Effector memory CD4-positive, alpha-beta T cell (primary cell): ENCODE data around the gene NDUFS8.
"Not testable (repeated sequence)": the region's sequence is repeated elsewhere in the genome, so short reads cannot be mapped to it uniquely, and the experiment has no call there.

Experiments used
- DNase-seq, 3 donors: peaks; one replicate each; pipeline ENCODE4 v3.0.0-alpha.2; 2020
- H3K27ac ChIP-seq: 2 replicates; pipeline ENCODE4 v1.7.0; 2013; ENCODE audit warnings: mild to moderate bottlenecking, low read length, moderate library complexity; ENCODE audit not compliant: insufficient read depth, poor library complexity, severe bottlenecking
- H3K27me3 ChIP-seq: replicated peaks from 2 replicates; pipeline ENCODE4 v1.7.0; 2013; ENCODE audit warnings: mild to moderate bottlenecking, low read length; ENCODE audit not compliant: insufficient read depth, control insufficient read depth, poor library complexity, severe bottlenecking
- H3K36me3 ChIP-seq: 2 replicates; pipeline ENCODE4 v1.7.0; 2013; ENCODE audit warnings: mild to moderate bottlenecking, low read length, moderate library complexity; ENCODE audit not compliant: control insufficient read depth, insufficient read depth
- H3K4me1 ChIP-seq: 2 replicates; pipeline ENCODE4 v1.7.0; 2013; ENCODE audit warnings: low read length, mild to moderate bottlenecking; ENCODE audit not compliant: control insufficient read depth, insufficient read depth, poor library complexity, severe bottlenecking
- H3K4me3 ChIP-seq: 2 replicates; pipeline ENCODE4 v1.7.0; 2013; ENCODE audit warnings: low read length, low read depth, mild to moderate bottlenecking; ENCODE audit not compliant: insufficient read depth, poor library complexity, severe bottlenecking
- H3K9me3 ChIP-seq: 2 replicates; pipeline ENCODE4 v1.7.0; 2013; ENCODE audit warnings: mild to moderate bottlenecking, low read length, moderate library complexity; ENCODE audit not compliant: control insufficient read depth

Gene NDUFS8

GRCh38 chr11:67995129-67995528 is 35.4 kb upstream of the NDUFS8 start:
- H3K27me3 ChIP-seq, H3K27ac ChIP-seq, H3K36me3 ChIP-seq, H3K9me3 ChIP-seq, H3K4me3 ChIP-seq, DNase-seq, H3K4me1 ChIP-seq: not testable (repeated sequence)

GRCh38 chr11:67995579-67995978 is 34.9 kb upstream of the NDUFS8 start:
- DNase-seq, H3K9me3 ChIP-seq, H3K27ac ChIP-seq, H3K4me3 ChIP-seq, H3K36me3 ChIP-seq, H3K27me3 ChIP-seq, H3K4me1 ChIP-seq: not testable (repeated sequence)

- no peak overlapping the region for H3K4me3 ChIP-seq
- H3K9me3 ChIP-seq = no peaks in the 10 kb centered on the region
- H3K27ac ChIP-seq = no peak overlapping the region
- peaks cover 8% of the 10 kb centered on the region for H3K4me1 ChIP-seq
- H3K36me3 ChIP-seq = no peaks in the 10 kb centered on the region
- no peak for DNase-seq
- no peaks in the 10 kb centered on the region for H3K27me3 ChIP-seq
Observed at GRCh38 chr11:67996051-67996450, 34.4 kb upstream of the NDUFS8 start.

GRCh38 chr11:67996622-67997474 is 33.6 kb upstream of the NDUFS8 start:
- H3K27me3 ChIP-seq = no peaks in the 10 kb centered on the region
- H3K9me3 ChIP-seq = no peaks in the 10 kb centered on the region
- no peak overlapping the region for H3K27ac ChIP-seq
- no peak for DNase-seq
- H3K4me3 ChIP-seq = no peak overlapping the region
- H3K4me1 ChIP-seq = peaks cover 8% of the 10 kb centered on the region
- H3K36me3 ChIP-seq = no peaks in the 10 kb centered on the region

GRCh38 chr11:67997475-67997921 is 33.0 kb upstream of the NDUFS8 start:
- Histone ChIP-seq H3K9me3 (no peaks in the 10 kb centered on the region), H3K27me3 (no peaks in the 10 kb centered on the region), H3K36me3 (no peaks in the 10 kb centered on the region), H3K27ac (no peak overlapping the region), H3K4me3 (no peak overlapping the region), H3K4me1 (peaks cover 8% of the 10 kb centered on the region)
- no peak for DNase-seq

- H3K27ac ChIP-seq = no peak overlapping the region
- H3K27me3 ChIP-seq = no peaks in the 10 kb centered on the region
- H3K36me3 ChIP-seq = no peaks in the 10 kb centered on the region
- DNase-seq = no peak
- no peak overlapping the region for H3K4me3 ChIP-seq
- H3K9me3 ChIP-seq = no peaks in the 10 kb centered on the region
- H3K4me1 ChIP-seq = peaks cover 8% of the 10 kb centered on the region
Observed at GRCh38 chr11:67998150-67999045, 32.1 kb upstream of the NDUFS8 start.

- Histone ChIP-seq H3K27me3 (no peaks in the 10 kb centered on the region), H3K27ac (no peak overlapping the region), H3K4me1 (peaks cover 8% of the 10 kb centered on the region), H3K9me3 (no peaks in the 10 kb centered on the region), H3K36me3 (no peaks in the 10 kb centered on the region), H3K4me3 (no peak overlapping the region)
- DNase-seq = no peak
Observed at GRCh38 chr11:67999201-67999629, 31.3 kb upstream of the NDUFS8 start.

- no peak for DNase-seq
- H3K27me3 ChIP-seq = no peaks in the 10 kb centered on the region
- peaks cover 8% of the 10 kb centered on the region for H3K4me1 ChIP-seq
- no peak overlapping the region for H3K4me3 ChIP-seq
- H3K36me3 ChIP-seq = no peaks in the 10 kb centered on the region
- no peaks in the 10 kb centered on the region for H3K9me3 ChIP-seq
- no peak overlapping the region for H3K27ac ChIP-seq
Observed at GRCh38 chr11:67999704-68000103, 30.8 kb upstream of the NDUFS8 start.

GRCh38 chr11:68002575-68002937 is 27.9 kb upstream of the NDUFS8 start:
- no peak for DNase-seq
- Histone ChIP-seq H3K27me3 (no peaks in the 10 kb centered on the region), H3K36me3 (no peaks in the 10 kb centered on the region), H3K27ac (no peak overlapping the region), H3K4me3 (no peak overlapping the region), H3K4me1 (peaks cover 8% of the 10 kb centered on the region), H3K9me3 (no peaks in the 10 kb centered on the region)
